Neuron (in vitro differentiated cells): ENCODE measurements around the gene CDK5RAP2.
A peak's percentile ranks its signal among the peaks of the same experiment; 100 is the strongest.
"Not testable (repeated sequence)": the region's sequence is repeated elsewhere in the genome, so short reads cannot be mapped to it uniquely, and the experiment has no call there.

Source experiments
- H2AFZ ChIP-seq: one replicate; pipeline ENCODE4 v1.6.1; 2013; ENCODE audit warnings: low read depth, mild to moderate bottlenecking, inconsistent platforms, low read length, moderate library complexity
- H3K27me3 ChIP-seq: one replicate; pipeline ENCODE4 v1.6.1; 2013; ENCODE audit warnings: low read length; ENCODE audit not compliant: insufficient read depth
- H3K36me3 ChIP-seq: one replicate; pipeline ENCODE4 v1.6.1; 2013; ENCODE audit warnings: low read length; ENCODE audit not compliant: insufficient read depth
- H3K4me1 ChIP-seq: one replicate; pipeline ENCODE4 v1.6.1; 2013; ENCODE audit warnings: low read length; ENCODE audit not compliant: insufficient read depth
- H3K4me3 ChIP-seq: 2 replicates; pipeline ENCODE4 v1.5.1; 2013; ENCODE audit warnings: mild to moderate bottlenecking, low read length, moderate library complexity
- H3K9me3 ChIP-seq: one replicate; pipeline ENCODE4 v1.6.1; 2013; ENCODE audit warnings: low read length

Gene CDK5RAP2

GRCh38 chr9:120580051-120580896 is at the start of gene CDK5RAP2:
CDK5RAP2 (minus strand) TSS chr9:120580167; CDS start chr9:120579978, 189 bp downstream.
- H3K4me1 ChIP-seq, result peaks cover 25% of the 10 kb centered on the region
- H3K36me3 ChIP-seq, result no peaks in the 10 kb centered on the region
- H3K9me3 ChIP-seq, result no peaks in the 10 kb centered on the region
- peak within 1 kb of the TSS; percentile 96 for H3K4me3 ChIP-seq
- H3K27me3 ChIP-seq, result no peaks in the 10 kb centered on the region
- peak within 1 kb of the TSS; percentile 91 for H2AFZ ChIP-seq

GRCh38 chr9:120628925-120629497 is 49.0 kb upstream of the CDK5RAP2 start:
- H3K27me3 ChIP-seq, H3K36me3 ChIP-seq, H3K4me1 ChIP-seq, H3K9me3 ChIP-seq, H3K4me3 ChIP-seq, H2AFZ ChIP-seq: not testable (repeated sequence)

GRCh38 chr9:120628207-120628924 is 48.4 kb upstream of the CDK5RAP2 start:
- Histone ChIP-seq H3K4me1 (peaks cover 3% of the 10 kb centered on the region), H3K27me3 (no peaks in the 10 kb centered on the region), H2AFZ (no peak overlapping the region), H3K36me3 (no peaks in the 10 kb centered on the region), H3K4me3 (no peak overlapping the region), H3K9me3 (no peaks in the 10 kb centered on the region)

DNA sequence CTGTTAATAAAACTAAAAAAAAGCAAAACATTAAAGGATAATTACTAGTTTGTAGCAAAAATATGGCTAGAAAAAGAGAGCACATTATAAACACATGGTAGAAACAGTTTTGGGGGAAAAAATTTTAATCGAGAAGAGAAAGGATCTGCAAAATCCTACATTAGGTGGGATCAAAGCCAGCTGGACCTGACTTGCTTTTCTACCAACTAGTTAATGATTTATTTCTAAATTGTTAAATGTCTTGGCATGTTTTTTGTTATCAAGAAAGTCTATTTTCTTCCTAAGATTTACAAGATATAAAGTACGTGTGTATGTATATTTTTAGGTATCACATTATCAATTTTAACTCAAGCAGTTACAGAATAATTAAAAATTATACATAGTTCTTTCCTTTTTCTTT is 47.1 kb upstream of the CDK5RAP2 start:
- Histone ChIP-seq H3K4me3 (no peak overlapping the region), H3K4me1 (peaks cover 3% of the 10 kb centered on the region), H3K36me3 (peaks cover 4% of the 10 kb centered on the region), H2AFZ (no peak overlapping the region), H3K27me3 (no peaks in the 10 kb centered on the region), H3K9me3 (no peaks in the 10 kb centered on the region)

GRCh38 chr9:120626512-120626911 is 46.5 kb upstream of the CDK5RAP2 start:
- peaks cover 3% of the 10 kb centered on the region for H3K4me1 ChIP-seq
- H3K4me3 ChIP-seq, result no peak overlapping the region
- peaks cover 9% of the 10 kb centered on the region for H3K36me3 ChIP-seq
- no peaks in the 10 kb centered on the region for H3K27me3 ChIP-seq
- no peak overlapping the region for H2AFZ ChIP-seq
- no peaks in the 10 kb centered on the region for H3K9me3 ChIP-seq

DNA sequence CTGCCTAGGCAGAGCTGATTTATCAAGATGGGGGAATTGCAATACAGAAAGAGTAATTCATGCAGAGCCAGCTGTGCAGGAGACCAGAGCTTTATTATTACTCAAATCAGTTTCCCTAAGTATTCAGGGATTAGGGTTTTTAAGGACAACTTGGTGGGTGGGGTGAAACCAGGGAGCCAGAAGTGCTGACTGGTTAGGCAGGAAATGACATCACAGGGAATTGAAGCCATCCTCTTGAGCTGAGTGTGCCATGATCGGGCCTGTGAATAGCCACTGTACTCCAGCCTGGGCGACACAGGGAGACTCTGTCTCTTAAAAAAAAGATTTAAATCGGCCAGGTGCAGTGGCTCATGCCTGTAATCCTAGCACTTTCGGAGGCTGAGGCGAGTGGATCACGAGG is 45.3 kb upstream of the CDK5RAP2 start:
- H3K9me3 ChIP-seq, result no peaks in the 10 kb centered on the region
- no peaks in the 10 kb centered on the region for H3K27me3 ChIP-seq
- peaks cover 3% of the 10 kb centered on the region for H3K4me1 ChIP-seq
- H3K4me3 ChIP-seq, result no peak overlapping the region
- H3K36me3 ChIP-seq, result peaks cover 13% of the 10 kb centered on the region
- no peak overlapping the region for H2AFZ ChIP-seq

- H3K4me3 ChIP-seq, result no peak overlapping the region
- no peaks in the 10 kb centered on the region for H3K9me3 ChIP-seq
- H3K27me3 ChIP-seq, result no peaks in the 10 kb centered on the region
- H2AFZ ChIP-seq, result no peak overlapping the region
- peaks cover 5% of the 10 kb centered on the region for H3K4me1 ChIP-seq
- H3K36me3 ChIP-seq, result peaks cover 15% of the 10 kb centered on the region
Observed at GRCh38 chr9:120622790-120623189, 42.8 kb upstream of the CDK5RAP2 start.

DNA sequence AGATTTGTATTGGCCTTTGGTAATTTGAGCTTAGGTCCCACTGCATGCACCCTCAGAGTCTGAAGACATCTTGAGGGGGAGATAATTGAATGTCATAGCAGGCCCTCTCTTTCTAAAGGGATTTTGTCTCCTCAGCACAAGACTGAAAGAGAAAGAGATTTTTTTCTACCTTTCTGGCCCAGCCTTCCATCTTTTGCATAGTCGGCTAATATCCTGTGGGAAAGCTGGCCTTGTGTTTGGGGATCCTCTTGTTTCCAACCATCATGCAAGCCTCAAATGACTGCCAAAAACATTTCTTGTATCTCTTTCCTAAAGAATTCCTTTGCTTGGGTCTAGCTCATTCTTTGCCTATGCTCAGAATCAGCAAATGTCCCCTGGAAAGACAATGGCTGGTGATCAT is 42.0 kb upstream of the CDK5RAP2 start:
- H2AFZ ChIP-seq, result no peak overlapping the region
- H3K9me3 ChIP-seq, result no peaks in the 10 kb centered on the region
- peaks cover 15% of the 10 kb centered on the region for H3K36me3 ChIP-seq
- H3K4me1 ChIP-seq, result peaks cover 5% of the 10 kb centered on the region
- H3K4me3 ChIP-seq, result no peak overlapping the region
- no peaks in the 10 kb centered on the region for H3K27me3 ChIP-seq

GRCh38 chr9:120619751-120620655 is 40.0 kb upstream of the CDK5RAP2 start:
- no peaks in the 10 kb centered on the region for H3K27me3 ChIP-seq
- peaks cover 15% of the 10 kb centered on the region for H3K36me3 ChIP-seq
- peaks cover 3% of the 10 kb centered on the region for H3K4me1 ChIP-seq
- H2AFZ ChIP-seq, result no peak overlapping the region
- H3K9me3 ChIP-seq, result no peaks in the 10 kb centered on the region
- no peak overlapping the region for H3K4me3 ChIP-seq

- no peak overlapping the region for H2AFZ ChIP-seq
- H3K36me3 ChIP-seq, result peaks cover 13% of the 10 kb centered on the region
- peaks cover 3% of the 10 kb centered on the region for H3K4me1 ChIP-seq
- no peaks in the 10 kb centered on the region for H3K27me3 ChIP-seq
- no peaks in the 10 kb centered on the region for H3K9me3 ChIP-seq
- H3K4me3 ChIP-seq, result no peak overlapping the region
Observed at GRCh38 chr9:120616966-120617935, 37.3 kb upstream of the CDK5RAP2 start.

- H3K36me3 ChIP-seq, result peaks cover 17% of the 10 kb centered on the region
- H3K9me3 ChIP-seq, result no peaks in the 10 kb centered on the region
- H2AFZ ChIP-seq, result no peak overlapping the region
- no peak overlapping the region for H3K4me3 ChIP-seq
- no peaks in the 10 kb centered on the region for H3K4me1 ChIP-seq
- no peaks in the 10 kb centered on the region for H3K27me3 ChIP-seq
Observed at GRCh38 chr9:120612218-120612617, 32.3 kb upstream of the CDK5RAP2 start.

DNA sequence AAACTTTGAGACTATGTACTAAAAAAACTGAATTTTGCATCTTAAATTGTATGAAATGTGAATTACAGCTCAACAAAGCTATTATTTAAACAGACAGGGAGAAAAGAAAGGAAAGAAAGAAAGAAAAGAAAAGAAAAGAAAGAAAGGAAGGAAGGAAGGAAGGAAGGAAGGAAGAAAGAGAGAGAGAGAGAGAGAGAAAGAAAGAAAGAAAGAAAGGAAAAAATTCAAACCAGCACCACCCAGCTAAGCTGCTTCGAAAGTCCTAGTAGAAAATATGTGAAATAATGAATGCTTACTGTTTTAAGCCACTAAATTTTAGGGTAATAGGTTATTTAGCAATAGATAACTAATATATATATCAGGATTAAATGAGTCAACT is 31.7 kb upstream of the CDK5RAP2 start:
- no peak overlapping the region for H3K4me3 ChIP-seq
- no peaks in the 10 kb centered on the region for H3K9me3 ChIP-seq
- H3K4me1 ChIP-seq, result no peaks in the 10 kb centered on the region
- peaks cover 17% of the 10 kb centered on the region for H3K36me3 ChIP-seq
- no peaks in the 10 kb centered on the region for H3K27me3 ChIP-seq
- no peak overlapping the region for H2AFZ ChIP-seq
